A549 treated with CpdA at 1 μM for 4 hours (cell line): ENCODE data around the gene ZNF655. TPM values are rescaled to one million over a fixed set of nuclear protein-coding genes. Genes with fewer than 3 reads are reported as not detected.

Experiments used
- total RNA-seq: library from RNA; stranded (reverse); fragments of 200-300 nt; extraction: Qiagen RNA extraction; gene quantifications from 5 replicates; pipeline ENCODE4 v1.2.3, GENCODE V29; 2022; ENCODE audit warnings: low read depth

Gene ZNF655, protein sequence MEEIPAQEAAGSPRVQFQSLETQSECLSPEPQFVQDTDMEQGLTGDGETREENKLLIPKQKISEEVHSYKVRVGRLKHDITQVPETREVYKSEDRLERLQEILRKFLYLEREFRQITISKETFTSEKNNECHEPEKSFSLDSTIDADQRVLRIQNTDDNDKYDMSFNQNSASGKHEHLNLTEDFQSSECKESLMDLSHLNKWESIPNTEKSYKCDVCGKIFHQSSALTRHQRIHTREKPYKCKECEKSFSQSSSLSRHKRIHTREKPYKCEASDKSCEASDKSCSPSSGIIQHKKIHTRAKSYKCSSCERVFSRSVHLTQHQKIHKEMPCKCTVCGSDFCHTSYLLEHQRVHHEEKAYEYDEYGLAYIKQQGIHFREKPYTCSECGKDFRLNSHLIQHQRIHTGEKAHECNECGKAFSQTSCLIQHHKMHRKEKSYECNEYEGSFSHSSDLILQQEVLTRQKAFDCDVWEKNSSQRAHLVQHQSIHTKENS
- total RNA-seq: 54.1 to 63.6 TPM (median 57.3 TPM) in 5 replicates

GRCh38 chr7:99558306-99559174, at the start of gene ZNF655:
Gene ZNF655 (plus strand): TSS chr7:99558642. CDS start chr7:99560560, 1,918 bp downstream.

DNA sequence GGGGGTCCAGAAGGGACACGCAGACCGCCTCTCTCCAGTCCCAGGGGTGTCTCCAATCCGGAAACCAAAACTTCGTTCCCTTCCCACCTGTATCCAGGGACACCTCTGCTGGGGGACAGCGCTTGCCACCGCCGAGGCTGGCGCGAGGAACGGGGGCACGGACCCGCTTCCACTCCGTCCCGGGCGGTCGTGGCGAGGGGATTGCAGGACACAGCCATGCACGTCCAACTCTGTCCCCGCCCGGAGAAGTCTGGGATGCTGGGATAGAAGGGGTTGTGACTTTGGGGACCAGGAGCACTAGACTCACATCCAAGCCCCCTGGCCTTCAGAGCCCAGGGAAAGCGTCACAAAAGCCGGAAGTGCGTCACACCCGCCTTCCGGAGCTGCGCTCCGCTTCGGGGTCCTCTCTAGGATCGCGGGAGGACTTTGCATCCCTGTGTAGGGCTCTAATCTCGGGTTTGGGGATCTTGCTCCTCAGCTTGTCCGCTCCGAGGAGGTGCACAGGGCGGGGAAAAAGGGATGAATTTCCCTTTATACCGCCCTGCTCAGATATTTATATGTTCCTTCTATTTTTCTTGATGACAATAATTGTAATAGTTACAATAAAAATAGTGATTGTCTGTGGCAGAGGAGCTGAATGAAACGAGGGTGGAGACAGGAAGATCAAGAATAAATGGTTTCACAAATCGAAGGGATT, 6.5 kb upstream of the ZNF655 start, which contains the start of gene FAM200A:
Gene FAM200A (minus strand): TSS at position 348 of the 697 bp plus-strand sequence. CDS start 3,707 bp downstream, outside the sequence.

DNA sequence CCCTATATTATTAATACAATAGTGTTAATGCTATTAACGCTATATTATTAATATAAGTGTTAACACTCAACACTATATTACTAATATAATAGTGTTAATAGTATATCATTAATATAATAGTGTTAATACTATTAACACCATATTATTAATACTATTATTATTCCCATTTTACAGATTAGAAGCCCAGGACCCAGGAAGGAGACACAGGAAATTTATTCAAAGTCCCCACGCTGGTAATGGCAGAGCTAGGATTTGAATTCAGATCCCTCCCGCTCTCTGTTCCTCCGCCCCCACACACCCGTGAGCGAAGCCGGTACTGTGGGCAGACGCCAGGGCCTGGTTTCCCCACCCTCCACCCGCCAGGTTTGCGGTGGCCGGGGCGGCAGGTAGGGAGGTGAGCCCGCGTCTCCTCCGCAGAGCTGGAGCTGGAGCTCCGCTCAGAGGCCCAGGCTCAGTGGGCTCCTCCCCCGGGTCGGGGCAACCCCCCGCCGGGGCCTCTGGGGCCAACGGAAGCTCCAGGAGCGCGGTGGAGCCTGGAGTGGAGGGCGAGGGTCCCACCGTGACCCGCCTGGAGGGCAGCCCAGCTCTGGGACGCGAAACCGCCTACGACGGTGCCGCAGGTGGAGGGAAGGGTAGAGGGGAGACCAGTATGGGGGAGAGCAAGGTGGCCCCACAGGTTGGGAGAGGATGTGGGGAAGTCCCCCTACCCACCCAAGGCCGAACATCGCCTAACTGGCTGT, 39.5 kb downstream of the ZNF655 start, which contains the start of gene TMEM225B:
Gene TMEM225B (plus strand): TSS at position 506 of the 740 bp plus-strand sequence. CDS start 6,122 bp downstream, outside the sequence.

GRCh38 chr7:99616359-99617191, 58.1 kb downstream of the ZNF655 start, which contains the start of gene ZSCAN25:
Gene ZSCAN25 (plus strand): TSS chr7:99616946. CDS start chr7:99619607, 2,661 bp downstream.

Other genes with a start within 250 kb of the ZNF655 start
- gene ARPC1A, start 232.7 kb upstream of the ZNF655 start, total RNA-seq: 133 to 146 TPM (median 136 TPM) in 5 replicates
- gene ARPC1B, start 183.9 kb upstream of the ZNF655 start, total RNA-seq: 267 to 303 TPM (median 287 TPM) in 5 replicates
- gene PDAP1, start 150.0 kb upstream of the ZNF655 start, total RNA-seq: 169 to 200 TPM (median 181 TPM) in 5 replicates
- 134 to 165 TPM (median 150 TPM) in 5 replicates for gene BUD31, start 149.7 kb upstream of the ZNF655 start, total RNA-seq
- gene PTCD1, start 119.8 kb upstream of the ZNF655 start, total RNA-seq: 6.7 to 7.3 TPM (median 6.8 TPM) in 5 replicates
- 35.0 to 45.7 TPM (median 42.4 TPM) in 5 replicates for gene CPSF4, start 119.7 kb upstream of the ZNF655 start, total RNA-seq
- gene ATP5MF, start 92.5 kb upstream of the ZNF655 start, total RNA-seq: 885 to 1,454 TPM (median 964 TPM) in 5 replicates
- 7.9 to 9.9 TPM (median 8.7 TPM) in 5 replicates for gene ZNF789, start 85.8 kb upstream of the ZNF655 start, total RNA-seq
- 15.1 to 19.6 TPM (median 18.5 TPM) in 5 replicates for gene ZNF394, start 58.4 kb upstream of the ZNF655 start, total RNA-seq
- 9.0 to 10.3 TPM (median 9.5 TPM) in 5 replicates for gene ZKSCAN5, start 54.0 kb upstream of the ZNF655 start, total RNA-seq
- 5.7 to 6.8 TPM (median 6.0 TPM) in 5 replicates for gene FAM200A, start 6.5 kb upstream of the ZNF655 start, total RNA-seq
- 0.75 to 1.4 TPM (median 1.1 TPM) in 5 replicates for gene TMEM225B, start 39.6 kb downstream of the ZNF655 start, total RNA-seq
- gene ZSCAN25, start 58.3 kb downstream of the ZNF655 start, total RNA-seq: 8.1 to 10.8 TPM (median 9.7 TPM) in 5 replicates
- 1.4 to 1.9 TPM (median 1.6 TPM) in 5 replicates for gene CYP3A5, start 121.4 kb downstream of the ZNF655 start, total RNA-seq
- gene CYP3A7, start 176.6 kb downstream of the ZNF655 start, total RNA-seq: not detected in 5 replicates
- gene CYP3A4, start 225.5 kb downstream of the ZNF655 start, total RNA-seq: not detected in 5 replicates